GM12874 (cell line): Measurements from ENCODE around the gene SLC9A7.

Experiments used
- TF ChIP-seq, protein P1 (sequence below): IDR thresholded peaks from 2 replicates; pipeline ENCODE4 v1.5.1; 2011; ENCODE audit warnings: low read depth, mild to moderate bottlenecking, control low read depth, low read length, moderate library complexity; ENCODE audit not compliant: insufficient read depth

The SLC9A7 gene

GRCh38 chrX:46758956-46759644 is at the start of gene SLC9A7:
Gene SLC9A7 (minus strand): TSS chrX:46759118. CDS start chrX:46759029, 89 bp downstream.
- TF ChIP-seq, protein P1, sequence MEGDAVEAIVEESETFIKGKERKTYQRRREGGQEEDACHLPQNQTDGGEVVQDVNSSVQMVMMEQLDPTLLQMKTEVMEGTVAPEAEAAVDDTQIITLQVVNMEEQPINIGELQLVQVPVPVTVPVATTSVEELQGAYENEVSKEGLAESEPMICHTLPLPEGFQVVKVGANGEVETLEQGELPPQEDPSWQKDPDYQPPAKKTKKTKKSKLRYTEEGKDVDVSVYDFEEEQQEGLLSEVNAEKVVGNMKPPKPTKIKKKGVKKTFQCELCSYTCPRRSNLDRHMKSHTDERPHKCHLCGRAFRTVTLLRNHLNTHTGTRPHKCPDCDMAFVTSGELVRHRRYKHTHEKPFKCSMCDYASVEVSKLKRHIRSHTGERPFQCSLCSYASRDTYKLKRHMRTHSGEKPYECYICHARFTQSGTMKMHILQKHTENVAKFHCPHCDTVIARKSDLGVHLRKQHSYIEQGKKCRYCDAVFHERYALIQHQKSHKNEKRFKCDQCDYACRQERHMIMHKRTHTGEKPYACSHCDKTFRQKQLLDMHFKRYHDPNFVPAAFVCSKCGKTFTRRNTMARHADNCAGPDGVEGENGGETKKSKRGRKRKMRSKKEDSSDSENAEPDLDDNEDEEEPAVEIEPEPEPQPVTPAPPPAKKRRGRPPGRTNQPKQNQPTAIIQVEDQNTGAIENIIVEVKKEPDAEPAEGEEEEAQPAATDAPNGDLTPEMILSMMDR, result peak; percentile 83

DNA sequence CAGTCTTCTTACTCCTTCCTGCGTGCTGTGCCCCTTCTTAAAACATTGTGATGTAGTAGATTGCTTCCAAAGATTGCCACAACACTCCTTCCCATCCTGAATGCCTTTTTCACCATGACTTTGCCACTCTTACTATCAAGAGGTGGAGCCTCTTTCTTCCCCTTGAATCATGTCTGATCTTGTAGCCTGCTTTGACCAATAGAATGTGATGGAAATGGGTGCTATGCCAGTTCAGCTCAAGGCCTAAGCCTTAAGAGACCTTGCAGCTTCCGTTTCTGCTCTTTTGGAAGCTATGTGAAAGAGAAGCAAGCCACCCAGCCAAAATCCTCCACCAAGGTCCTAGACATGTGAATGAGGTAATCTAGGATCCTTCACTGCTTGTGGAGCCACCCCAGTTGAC is 46.4 kb upstream of the SLC9A7 start:
- TF ChIP-seq, protein P1, result no peak

DNA sequence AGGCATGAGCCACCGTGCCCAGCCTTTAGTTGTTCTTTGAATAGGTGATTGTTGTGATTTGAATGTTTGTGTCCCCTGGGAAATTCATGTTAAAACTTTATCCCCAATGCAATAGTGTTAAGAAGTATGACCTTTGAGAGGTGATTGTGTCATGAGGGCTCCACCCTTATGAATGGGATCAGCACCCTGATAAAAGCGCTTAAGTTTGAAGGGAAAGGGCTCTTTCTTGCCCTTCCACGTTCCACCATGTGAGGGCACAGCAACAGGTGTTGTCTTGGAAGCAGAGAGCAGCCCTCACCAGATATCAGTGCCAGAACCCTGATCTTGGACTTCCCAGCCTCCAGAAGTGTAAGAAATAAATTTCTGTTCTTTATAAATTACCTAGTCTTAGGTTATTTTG is 44.2 kb upstream of the SLC9A7 start:
- TF ChIP-seq, protein P1, result no peak

- TF ChIP-seq, protein P1, result peak; percentile 63; the same call in 1 of the 2 replicates
Measured at GRCh38 chrX:46796574-46797191, 37.8 kb upstream of the SLC9A7 start.

DNA sequence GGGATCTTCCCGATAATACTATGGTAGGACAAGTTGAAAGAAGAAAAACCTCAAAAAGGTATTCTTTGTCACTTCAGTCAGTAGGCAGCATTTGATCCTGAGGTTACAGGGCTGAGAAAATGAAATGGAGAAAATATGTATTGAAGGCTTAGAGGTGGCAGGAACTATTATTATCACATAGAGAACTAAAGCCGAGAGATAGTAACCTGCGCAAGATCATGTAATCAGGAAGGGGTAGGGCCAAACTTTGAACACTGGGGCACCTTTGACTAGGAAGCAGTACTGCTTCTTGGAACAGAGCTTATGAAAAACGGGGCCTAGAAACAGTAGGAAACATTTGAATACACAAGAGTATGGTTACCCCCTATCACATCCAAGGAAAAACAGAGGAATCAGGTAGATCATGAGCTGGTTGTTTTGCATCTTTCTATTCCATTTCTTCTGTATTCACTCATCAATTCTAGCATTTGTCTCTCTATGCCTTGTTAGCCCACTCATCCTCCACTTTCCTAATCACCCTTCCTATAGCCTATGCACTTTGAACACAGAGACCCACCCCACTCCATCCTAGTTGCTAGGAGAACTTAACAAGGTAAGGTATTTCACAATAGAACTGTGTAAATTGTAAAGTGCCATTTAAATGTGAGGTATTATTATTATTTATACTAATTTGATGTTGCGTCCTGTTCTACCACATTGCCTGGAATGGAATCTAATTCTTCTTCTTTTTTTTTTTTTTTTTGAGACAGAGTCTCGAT is 34.6 kb upstream of the SLC9A7 start:
- TF ChIP-seq, protein P1, result no peak

GRCh38 chrX:46792810-46793188 is 33.9 kb upstream of the SLC9A7 start:
- TF ChIP-seq, protein P1, result no peak
